OCI-LY7 (cell line): ENCODE measurements around the gene KRT6C. TPM values are rescaled to one million over a fixed set of nuclear protein-coding genes. Genes with fewer than 3 reads are reported as not detected.

Experiments
- BruUV-seq: library from RNA; stranded (reverse); fragments of 400-500 nt; replicated peaks from 2 replicates; lab custom pipeline; 2021; lab: Mats Ljungman, UMichigan
- CTCF ChIA-PET: fragments of 300-600 bp; sonication (Branson Sonifier 250); formaldehyde crosslinking; loops from one replicate; lab custom pipeline; 2022; ENCODE audit warnings: antibody characterized with exemption; ENCODE audit not compliant: unreplicated experiment; lab: Charles Lee
- POLR2A ChIA-PET: fragments of 300-600 bp; sonication (Branson Sonifier 250); formaldehyde crosslinking; loops from one replicate; lab custom pipeline; 2022; ENCODE audit warnings: antibody characterized with exemption; lab: Charles Lee
- DNase-seq: peaks from one replicate; pipeline ENCODE4 v3.0.0-alpha.2; 2015; ENCODE audit warnings: low spot score
- H2AFZ ChIP-seq: fragments of 200-600 bp; sonication (generic), shearing (Covaris generic); 2 replicates; pipeline ENCODE4 v1.6.1; 2014; ENCODE audit warnings: mild to moderate bottlenecking, antibody characterized with exemption, low read length, moderate library complexity
- H3K27ac ChIP-seq: fragments of 200-600 bp; sonication (generic); 2 replicates; pipeline ENCODE4 v1.5.1; 2014; ENCODE audit warnings: mixed run types, low read depth, mild to moderate bottlenecking, moderate library complexity, low read length, inconsistent platforms; ENCODE audit not compliant: poor library complexity, severe bottlenecking
- H3K36me3 ChIP-seq: fragments of 200-600 bp; sonication (generic); 2 replicates; pipeline ENCODE4 v1.6.1; 2014; ENCODE audit warnings: mild to moderate bottlenecking, antibody characterized with exemption, low read length, moderate library complexity, mixed read lengths; ENCODE audit not compliant: insufficient read depth
- H3K4me1 ChIP-seq: fragments of 200-600 bp; sonication (generic); 2 replicates; pipeline ENCODE4 v1.5.1; 2014; ENCODE audit warnings: mild to moderate bottlenecking, low read length; ENCODE audit not compliant: insufficient read depth, poor library complexity, severe bottlenecking
- H3K4me2 ChIP-seq: fragments of 200-600 bp; sonication (generic); 2 replicates; pipeline ENCODE4 v1.6.1; 2014; ENCODE audit warnings: mild to moderate bottlenecking, low read length
- H3K4me3 ChIP-seq: fragments of 200-600 bp; sonication (generic); 2 replicates; pipeline ENCODE4 v1.5.1; 2014; ENCODE audit warnings: mild to moderate bottlenecking, low read depth, low read length; ENCODE audit not compliant: poor library complexity, severe bottlenecking
- H3K79me2 ChIP-seq: fragments of 200-600 bp; sonication (generic); 2 replicates; pipeline ENCODE4 v1.6.1; 2016; ENCODE audit warnings: low read depth, mild to moderate bottlenecking, low read length, moderate library complexity, mixed read lengths; ENCODE audit not compliant: insufficient read depth
- H3K9me2 ChIP-seq: fragments of 200-600 bp; sonication (generic); 2 replicates; pipeline ENCODE4 v1.6.1; 2016; ENCODE audit warnings: mild to moderate bottlenecking, low read length, mixed read lengths; ENCODE audit not compliant: insufficient read depth
- H3K9me3 ChIP-seq: fragments of 200-600 bp; sonication (generic); 2 replicates; pipeline ENCODE4 v1.6.1; 2014; ENCODE audit warnings: mild to moderate bottlenecking, mixed run types, low read length, mixed read lengths
- H4K20me1 ChIP-seq: fragments of 200-600 bp; sonication (generic); 2 replicates; pipeline ENCODE4 v1.6.1; 2014; ENCODE audit warnings: mild to moderate bottlenecking, antibody characterized with exemption, low read length, moderate library complexity, mixed read lengths; ENCODE audit not compliant: insufficient read depth
- CTCF ChIP-seq: fragments of 200-600 bp; sonication (generic); conservative IDR thresholded peaks from 2 replicates; pipeline ENCODE4 v1.5.1; 2014; ENCODE audit warnings: mild to moderate bottlenecking, antibody characterized with exemption, low read length, moderate library complexity, mixed read lengths
- EZH2phosphoT487 ChIP-seq: fragments of 200-600 bp; sonication (generic); IDR thresholded peaks from 2 replicates; pipeline ENCODE4 v1.6.1; 2018; ENCODE audit warnings: low read depth, borderline replicate concordance, mild to moderate bottlenecking, mixed run types, antibody characterized with exemption, low read length, moderate library complexity, mixed read lengths
- intact Hi-C: fragments of 100-400 bp; cut with micrococcal nuclease; formaldehyde crosslinking; loops from one replicate; pipeline ENCODE4 v1.10.0; 2022; ENCODE audit not compliant: unreplicated experiment
- total RNA-seq, 2 experiments: library from RNA; depleted of rRNA in 1 of 2; stranded (reverse); fragments of >200 nt in 1 of 2; shearing (Covaris generic) in 1 of 2; gene quantifications; 2 replicates each; pipeline ENCODE4 v1.2.3, GENCODE V29; 2014 to 2022

KRT6C gene
- total RNA-seq, 2 experiments from 2014 or later = not detected

- Histone ChIP-seq H3K9me3 (no peaks in the 10 kb centered on the region), H3K4me3 (no peak within 1 kb of the TSS), H3K79me2 (no peaks in the 10 kb centered on the region), H3K36me3 (no peaks in the 10 kb centered on the region), H4K20me1 (no peaks in the 10 kb centered on the region), H3K4me2 (no peak within 1 kb of the TSS), H3K27ac (no peak within 1 kb of the TSS), H2AFZ (no peak within 1 kb of the TSS), H3K4me1 (no peaks in the 10 kb centered on the region), H3K9me2 (no peaks in the 10 kb centered on the region)
- ChIA-PET CTCF (no interaction called here), POLR2A (no interaction called here)
- BruUV-seq = no TSS peak
- no peak for TF ChIP-seq EZH2phosphoT487
- no peak for TF ChIP-seq CTCF
- DNase-seq = no peak
- intact Hi-C loops = no loop called here
Observed at GRCh38 chr12:52519826-52520662, 46.4 kb upstream of the KRT6C start, which contains the start of gene KRT5. TSS of gene KRT5 (minus strand) at chr12:52520394. CDS start at chr12:52520296, 98 bp downstream.

- POLR2A ChIA-PET = no interaction called here
- H3K27ac ChIP-seq = no peak overlapping the region
- H3K79me2 ChIP-seq = no peaks in the 10 kb centered on the region
- no peaks in the 10 kb centered on the region for H3K9me3 ChIP-seq
- no peaks in the 10 kb centered on the region for H3K9me2 ChIP-seq
- CTCF ChIA-PET = no interaction called here
- TF ChIP-seq EZH2phosphoT487 = no peak
- no peak for TF ChIP-seq CTCF
- H3K4me3 ChIP-seq = no peak overlapping the region
- no peaks in the 10 kb centered on the region for H4K20me1 ChIP-seq
- H3K36me3 ChIP-seq = no peaks in the 10 kb centered on the region
- H3K4me2 ChIP-seq = no peak overlapping the region
- intact Hi-C loops = no loop called here
- no peaks in the 10 kb centered on the region for H3K4me1 ChIP-seq
- no peak for DNase-seq
- BruUV-seq = no TSS peak
- no peak overlapping the region for H2AFZ ChIP-seq
Observed at GRCh38 chr12:52519387-52519703, 45.7 kb upstream of the KRT6C start.
